22Rv1 (cell line): ENCODE data around the gene SLC22A5.

Source experiments
- CTCF ChIP-seq: fragments of 450-650 bp; IDR thresholded peaks from 2 replicates; pipeline ENCODE4 v1.5.1; 2017; ENCODE audit warnings: mild to moderate bottlenecking
- ZFX ChIP-seq: fragments of 450-650 bp; IDR thresholded peaks from 2 replicates; pipeline ENCODE4 v1.6.1; 2017; ENCODE audit warnings: antibody characterized with exemption, borderline replicate concordance

GRCh38 chr5:132410451-132411303 lies 41.2 kb downstream of the SLC22A5 start:
- peak; percentile 86 for TF ChIP-seq CTCF
- TF ChIP-seq ZFX: no peak
